ENCODE results near the gene RNF7.
"Not testable (repeated sequence)": the region's sequence is repeated elsewhere in the genome, so short reads cannot be mapped to it uniquely, and the experiment has no call there.

RNF7 gene

DNA sequence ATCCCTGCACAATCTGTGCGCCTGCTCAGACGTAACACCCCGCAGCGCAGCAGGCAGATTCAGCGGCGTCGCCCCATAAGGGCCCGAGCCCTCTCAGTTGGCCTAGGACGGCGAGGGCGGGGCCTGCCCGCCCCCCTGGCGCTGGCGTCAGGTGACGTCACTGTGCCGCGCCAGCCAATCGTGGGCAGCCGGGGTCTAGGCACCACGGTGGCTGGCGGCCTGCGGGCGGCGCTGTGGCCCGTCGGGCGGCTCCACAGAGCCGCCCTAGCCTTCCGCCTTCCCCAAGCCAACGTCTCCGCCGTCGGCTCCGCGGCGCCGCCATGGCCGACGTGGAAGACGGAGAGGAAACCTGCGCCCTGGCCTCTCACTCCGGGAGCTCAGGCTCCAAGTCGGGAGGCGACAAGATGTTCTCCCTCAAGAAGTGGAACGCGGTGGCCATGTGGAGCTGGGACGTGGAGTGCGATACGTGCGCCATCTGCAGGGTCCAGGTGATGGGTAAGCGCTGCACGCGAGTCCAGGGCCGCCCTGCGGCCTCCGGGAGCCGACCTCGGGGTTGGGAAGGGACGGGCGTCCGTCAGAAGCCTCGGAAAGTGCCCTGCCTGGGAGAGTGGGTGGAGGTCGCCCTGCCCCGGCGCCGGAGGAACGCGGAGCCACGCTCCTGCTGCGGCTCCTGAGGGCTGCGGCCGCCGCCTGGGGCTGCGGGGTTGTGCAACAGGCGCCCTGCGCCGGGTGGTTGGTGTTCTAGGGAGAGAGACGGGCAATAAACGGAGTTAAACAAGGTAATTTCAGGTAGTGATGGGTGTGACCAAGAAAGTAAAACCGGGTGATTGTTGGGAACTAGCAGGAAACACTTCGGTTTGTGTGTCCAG lies at the start of gene RNF7:
Gene RNF7, plus strand, starts transcription at position 277 of the 869 bp plus-strand sequence. Its CDS starts 44 bp downstream, at position 321.
- H3K27ac ChIP-seq: peak within 1 kb of the TSS; percentile 94
- peak; percentile 96 for TF ChIP-seq CTCF (conservative IDR thresholded peaks at IDR 0.05)

DNA sequence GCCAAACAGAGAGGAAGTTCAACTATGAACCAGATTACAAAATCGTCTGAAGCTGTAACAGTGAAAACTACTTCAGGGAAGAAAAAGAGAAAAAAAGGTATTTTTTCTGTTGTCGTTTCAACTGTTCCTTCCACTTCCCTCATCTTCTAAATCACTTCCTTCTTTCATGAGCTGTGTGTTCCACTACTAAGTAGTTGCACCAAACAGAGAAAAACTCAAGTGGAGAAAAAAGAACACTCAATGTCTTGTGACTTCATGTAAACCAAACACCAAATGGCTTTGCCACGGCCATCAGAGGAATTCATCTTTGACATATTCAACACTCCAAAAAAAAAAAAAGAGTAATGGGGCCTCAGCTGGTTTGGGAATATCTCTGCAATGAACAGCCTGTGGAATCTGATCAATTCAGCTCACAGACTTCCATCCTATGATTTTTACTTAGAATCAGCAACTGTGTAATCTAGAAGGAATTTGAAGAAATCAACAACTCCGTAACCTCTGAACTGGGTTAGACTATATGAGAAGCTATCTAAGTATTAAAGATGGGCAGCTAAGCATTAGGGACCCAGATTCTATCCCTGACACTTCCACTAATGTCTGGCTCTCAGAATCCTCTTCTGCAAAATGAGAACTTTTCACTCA lies 47.5 kb upstream of the RNF7 start:
- TF ChIP-seq CTCF (conservative IDR thresholded peaks at IDR 0.05): no peak

GRCh38 chr3:141691471-141691870 lies 46.6 kb upstream of the RNF7 start:
- H3K27ac ChIP-seq: not testable (repeated sequence)

More for the DNA sequence above, 47.5 kb upstream of the RNF7 start:
- H3K27ac ChIP-seq: no peak overlapping the region

DNA sequence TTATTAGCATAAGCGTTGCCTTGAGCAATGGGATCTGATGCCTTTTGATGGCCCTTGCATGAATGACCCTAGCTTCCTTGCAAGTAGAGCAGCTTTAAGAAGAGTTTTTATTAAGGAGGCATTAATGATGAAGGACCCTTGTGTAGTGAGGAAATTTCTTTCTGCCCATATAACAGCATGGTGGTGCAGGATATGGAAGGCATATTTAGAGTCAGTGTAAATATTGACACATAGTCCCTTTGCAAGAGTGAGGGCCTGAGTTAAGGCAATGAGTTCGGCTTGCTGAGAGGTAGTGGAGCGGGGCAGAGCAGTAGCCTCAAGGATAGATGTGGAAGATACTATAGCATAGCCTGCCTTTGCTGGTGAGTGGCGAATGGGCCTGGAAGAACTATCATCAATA lies 45.1 kb upstream of the RNF7 start:
- H3K27ac ChIP-seq: not testable (repeated sequence)

DNA sequence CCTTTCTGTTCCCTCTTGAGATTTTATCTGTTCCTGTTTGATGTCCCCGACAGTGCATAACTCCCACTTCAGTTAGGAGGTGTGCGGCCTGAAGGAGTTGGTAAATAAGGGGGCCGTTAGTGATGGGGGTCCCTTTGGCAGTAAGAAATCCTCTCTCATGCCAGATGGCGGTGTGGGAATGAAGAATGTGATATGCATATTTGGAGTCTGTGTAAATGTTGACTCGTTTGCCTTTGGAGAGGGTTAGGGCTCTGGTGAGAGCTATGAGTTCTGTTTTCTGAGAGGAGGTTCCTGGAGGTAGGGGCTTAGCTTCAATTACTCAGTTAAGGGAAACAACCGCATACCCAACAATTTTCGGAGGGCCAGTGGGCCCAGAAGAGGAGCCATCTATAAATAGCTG lies 38.8 kb upstream of the RNF7 start:
- TF ChIP-seq CTCF (conservative IDR thresholded peaks at IDR 0.05): no peak
- H3K27ac ChIP-seq: no peak overlapping the region

- H3K27ac ChIP-seq: no peak overlapping the region
- no peak for TF ChIP-seq CTCF (conservative IDR thresholded peaks at IDR 0.05)
Measured at GRCh38 chr3:141699897-141700296, 38.2 kb upstream of the RNF7 start.

DNA sequence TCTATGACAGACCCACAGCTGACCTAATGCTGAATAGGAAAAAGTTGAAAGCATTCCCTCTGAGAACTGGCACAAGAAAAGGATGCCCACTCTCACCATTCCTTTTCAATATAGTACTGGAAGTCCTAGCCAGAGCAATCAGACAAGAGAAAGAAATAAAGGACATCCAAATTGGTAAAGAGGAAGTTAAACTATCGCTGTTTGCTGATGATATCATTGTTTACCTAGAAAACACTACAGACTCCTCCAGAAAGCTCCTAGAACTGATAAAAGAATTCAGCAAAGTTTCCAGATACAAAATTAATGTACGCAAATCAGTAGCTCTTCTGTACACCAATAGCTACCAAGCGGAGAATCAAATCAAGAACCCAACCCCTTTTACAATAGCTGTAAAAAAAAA lies 34.7 kb upstream of the RNF7 start:
- not testable (repeated sequence) for H3K27ac ChIP-seq

- no peak overlapping the region for H3K27ac ChIP-seq
- TF ChIP-seq CTCF (conservative IDR thresholded peaks at IDR 0.05): no peak
Measured at GRCh38 chr3:141707741-141708203, 30.3 kb upstream of the RNF7 start.

DNA sequence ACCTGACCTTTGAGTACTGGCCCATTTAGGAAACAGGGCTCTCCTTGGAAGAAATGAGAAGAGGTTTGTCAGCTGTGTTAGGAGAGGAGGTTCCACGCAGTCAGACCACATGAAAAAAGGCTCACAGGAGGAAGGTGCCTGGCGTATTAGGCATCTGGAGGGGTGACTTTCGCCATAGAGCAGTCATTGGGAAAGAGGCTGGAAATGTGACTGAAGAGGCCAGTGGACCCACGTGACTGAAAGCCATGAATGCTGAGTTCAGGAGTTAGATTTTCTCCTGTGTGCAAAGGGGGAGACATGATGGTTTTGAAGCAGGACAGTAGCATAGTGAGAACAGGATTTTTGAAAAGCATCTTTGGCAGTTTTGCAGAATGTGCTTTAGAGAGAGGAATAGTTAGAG lies 29.7 kb upstream of the RNF7 start:
- TF ChIP-seq CTCF (conservative IDR thresholded peaks at IDR 0.05): no peak
- no peak overlapping the region for H3K27ac ChIP-seq
